NT2/D1 (cell line): ENCODE data around the gene RNF114.

ENCODE experiments used
- SUZ12 ChIP-seq: IDR thresholded peaks from 2 replicates; pipeline ENCODE4 v1.6.1; 2011; ENCODE audit not compliant: insufficient read length, insufficient read depth; ENCODE audit errors: extremely low read depth
- ZNF274 ChIP-seq: IDR thresholded peaks from 2 replicates; pipeline ENCODE4 v1.6.1; 2011; ENCODE audit warnings: mild to moderate bottlenecking, low read depth, low read length

- no peak for TF ChIP-seq ZNF274
- TF ChIP-seq SUZ12 = no peak
These were observed 44.6 kb upstream of the RNF114 start for GRCh38 chr20:49891476-49892110.
